ENCODE results near the gene H2BW2.
"Not testable (repeated sequence)": the region's sequence is repeated elsewhere in the genome, so short reads cannot be mapped to it uniquely, and the experiment has no call there.

Gene H2BW2

DNA sequence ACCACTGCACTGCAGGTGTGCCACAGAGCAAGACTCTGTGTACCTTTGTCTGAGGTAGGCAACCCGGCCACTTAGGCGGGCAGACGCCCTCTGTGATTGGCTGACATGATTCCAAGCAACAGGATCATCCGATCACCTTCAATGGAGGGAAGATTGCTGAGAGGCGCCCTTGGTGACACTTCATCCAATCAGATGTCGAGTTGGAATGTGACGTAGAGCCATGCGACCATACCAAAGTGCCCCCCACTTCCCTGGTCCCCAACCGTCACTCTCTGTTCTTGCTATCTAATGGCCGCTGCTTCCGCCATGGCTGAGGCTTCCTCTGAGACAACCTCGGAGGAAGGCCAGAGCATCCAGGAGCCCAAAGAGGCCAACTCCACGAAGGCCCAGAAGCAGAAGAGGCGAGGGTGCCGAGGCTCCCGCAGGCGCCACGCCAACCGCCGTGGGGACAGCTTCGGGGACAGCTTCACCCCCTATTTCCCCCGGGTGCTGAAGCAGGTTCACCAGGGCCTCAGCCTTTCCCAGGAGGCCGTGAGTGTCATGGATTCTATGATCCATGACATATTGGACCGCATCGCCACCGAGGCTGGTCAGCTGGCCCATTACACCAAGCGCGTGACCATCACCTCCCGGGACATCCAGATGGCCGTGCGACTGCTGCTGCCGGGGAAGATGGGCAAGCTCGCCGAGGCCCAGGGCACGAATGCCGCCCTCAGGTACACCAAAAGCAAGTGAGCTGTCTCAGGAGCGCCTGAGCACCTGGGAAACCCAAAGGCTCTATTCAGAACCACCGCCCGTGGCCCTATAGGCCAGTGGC lies at the start of gene H2BW2:
Gene H2BW2 (plus strand): TSS at position 268 of the 817 bp plus-strand sequence. CDS start 39 bp downstream, at position 307.
- DNase-seq = no peak

DNA sequence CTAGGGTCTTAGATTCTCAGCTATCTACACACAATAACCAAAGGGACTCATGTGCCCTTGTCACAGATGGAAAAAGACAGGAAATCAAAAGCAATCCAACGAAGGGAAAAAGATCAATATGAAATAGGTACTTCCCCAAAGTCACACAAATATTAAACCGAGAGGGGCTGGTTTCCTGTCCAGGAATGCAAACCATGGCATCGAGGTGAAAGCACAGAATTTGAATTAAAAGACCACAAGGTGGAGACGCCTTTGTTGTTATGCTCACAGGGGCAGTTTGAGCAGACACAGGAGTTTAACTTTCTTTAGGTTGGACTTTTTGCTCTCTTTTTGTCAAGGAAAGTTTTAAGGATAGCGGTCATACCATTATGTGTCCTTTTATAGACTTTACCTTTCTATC lies 40.5 kb upstream of the H2BW2 start:
- DNase-seq = no peak

DNA sequence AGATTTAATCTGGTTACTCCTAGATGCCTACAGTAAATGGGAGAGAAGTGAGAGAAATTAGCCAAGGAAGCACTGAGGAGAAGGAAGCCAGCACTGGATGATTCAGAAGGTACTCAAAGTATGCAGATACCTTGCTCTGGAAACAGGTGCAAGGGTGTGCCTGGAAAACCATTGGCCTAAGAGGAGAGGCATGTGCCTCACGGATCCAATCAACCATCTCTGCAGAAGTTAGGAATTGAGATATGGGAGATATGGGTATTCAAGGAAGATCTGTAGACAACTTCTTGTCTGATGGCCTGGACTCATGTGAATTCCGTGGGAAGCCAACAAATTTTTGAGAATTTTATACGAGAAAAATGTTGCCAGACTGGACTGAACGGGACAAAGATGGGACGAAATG lies 30.9 kb upstream of the H2BW2 start:
- no peak for DNase-seq

DNA sequence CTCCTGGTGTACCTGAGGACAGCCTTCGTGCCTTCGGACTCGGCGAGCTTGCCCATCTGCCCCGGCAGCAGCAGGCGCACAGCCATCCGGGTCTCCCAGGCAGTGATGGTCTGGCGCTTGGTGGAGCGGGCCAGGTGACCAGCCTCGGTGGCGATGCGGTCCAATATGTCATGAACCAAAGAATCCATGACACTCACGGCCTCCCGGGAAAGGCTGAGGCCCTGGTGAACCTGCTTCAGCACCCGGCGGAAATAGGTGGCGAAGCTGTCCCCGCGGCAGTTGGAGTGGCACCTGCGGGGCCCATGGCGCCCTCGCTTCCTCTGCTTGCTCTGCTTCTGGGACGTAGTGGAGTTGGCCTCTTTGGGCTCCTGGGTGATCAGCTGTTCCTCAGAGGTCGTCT lies 26.6 kb upstream of the H2BW2 start:
- DNase-seq = no peak

DNA sequence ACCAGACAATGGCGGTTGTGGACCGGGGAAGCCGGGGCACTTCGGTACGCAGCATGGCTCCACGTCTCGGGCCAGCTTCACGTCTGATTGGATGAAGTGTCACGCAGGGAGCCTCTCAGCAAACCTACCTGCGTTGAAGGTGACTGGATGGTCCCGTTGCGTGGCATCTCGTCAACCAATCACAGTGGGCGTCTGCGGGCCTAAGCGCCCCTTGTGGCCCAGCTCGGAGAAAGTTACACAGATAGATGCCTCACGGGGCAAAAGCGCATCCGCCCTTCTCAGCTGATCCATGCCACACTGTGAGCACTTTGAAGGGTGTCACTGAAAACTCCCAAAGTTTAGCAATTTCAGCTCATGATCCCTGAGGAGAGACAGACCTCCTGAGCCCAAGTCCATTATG lies 26.1 kb upstream of the H2BW2 start, which contains the start of gene H2BW1:
Gene H2BW1 (minus strand): TSS at position 103 of the 400 bp plus-strand sequence. CDS start 132 bp downstream, outside the sequence.
- no peak for DNase-seq

DNA sequence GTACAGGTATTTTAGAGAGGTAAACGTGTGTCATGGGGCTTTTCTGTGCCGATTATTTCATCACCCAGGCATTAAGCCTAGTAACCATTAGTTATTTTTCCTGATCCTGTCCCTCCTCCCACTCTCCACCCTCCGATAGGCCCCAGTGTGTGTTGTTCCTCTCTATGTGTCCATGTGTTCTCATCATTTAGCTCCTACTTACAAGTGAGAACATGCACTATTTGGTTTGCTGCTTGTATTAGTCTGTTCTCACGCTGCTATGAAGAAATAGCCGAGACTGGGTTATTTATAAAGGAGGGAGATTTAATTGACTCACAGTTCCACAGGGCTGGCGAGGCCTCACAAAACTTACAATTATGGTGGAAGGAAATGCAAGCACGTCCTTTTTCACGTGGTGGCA lies 24.2 kb upstream of the H2BW2 start:
- not testable (repeated sequence) for DNase-seq

DNA sequence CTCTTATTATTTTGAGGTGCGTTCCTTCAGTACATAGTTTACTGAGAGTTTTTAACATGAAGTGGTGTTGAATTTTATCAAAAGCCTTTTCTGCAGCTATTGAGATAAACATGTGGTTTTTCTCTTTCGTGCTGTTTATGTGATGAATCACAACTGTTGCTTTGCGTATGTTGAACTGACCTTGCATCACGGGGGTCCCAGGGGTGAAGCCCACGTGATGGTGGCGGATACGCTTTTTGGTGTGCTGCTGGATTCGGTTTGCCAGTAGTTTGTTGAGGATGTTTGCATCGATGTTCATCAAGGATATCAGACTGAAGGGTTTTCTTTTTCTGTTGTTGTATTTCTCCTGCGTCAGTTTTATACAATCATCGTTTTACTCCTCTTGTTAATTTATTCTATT lies 21.6 kb upstream of the H2BW2 start:
- DNase-seq = no peak

DNA sequence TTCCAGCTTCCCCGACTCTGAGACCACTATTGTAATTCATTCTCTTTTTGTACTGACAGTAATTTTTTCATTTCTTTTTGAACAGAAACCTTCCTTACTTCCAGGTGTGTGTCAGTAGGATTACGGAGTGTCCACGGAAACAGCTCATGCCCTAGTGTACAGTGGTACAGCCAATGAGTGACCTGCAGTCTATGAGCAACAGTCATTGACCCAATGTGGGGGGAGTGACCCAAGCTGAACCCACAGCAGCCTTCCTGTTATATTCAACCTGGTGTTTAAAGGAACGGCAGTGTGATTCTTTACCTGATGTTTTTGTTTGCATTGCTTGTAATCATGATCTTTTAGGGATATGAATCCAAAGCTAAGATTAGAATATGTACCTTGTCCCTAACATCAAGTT lies 1.2 kb downstream of the H2BW2 start:
- DNase-seq = no peak

DNA sequence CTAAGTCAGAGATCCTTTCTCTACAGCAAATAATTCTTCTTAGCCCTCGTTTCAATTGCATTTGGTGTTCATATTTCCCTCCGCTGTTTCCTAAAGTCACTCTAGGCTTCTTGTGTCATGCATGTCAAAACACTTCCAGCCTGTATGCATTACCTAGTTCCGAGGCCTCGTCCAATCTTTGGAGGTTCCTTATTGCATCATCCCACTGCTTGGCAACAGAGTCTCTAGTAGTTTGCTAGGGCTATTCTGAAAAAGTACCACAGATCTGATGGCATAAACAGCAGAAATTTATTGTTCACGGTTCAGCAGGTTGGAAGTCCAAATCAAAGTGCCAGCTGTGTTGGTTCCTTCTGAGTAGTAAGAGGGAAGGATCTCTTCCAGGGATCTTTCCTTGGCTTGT lies 5.9 kb downstream of the H2BW2 start:
- no peak for DNase-seq

DNA sequence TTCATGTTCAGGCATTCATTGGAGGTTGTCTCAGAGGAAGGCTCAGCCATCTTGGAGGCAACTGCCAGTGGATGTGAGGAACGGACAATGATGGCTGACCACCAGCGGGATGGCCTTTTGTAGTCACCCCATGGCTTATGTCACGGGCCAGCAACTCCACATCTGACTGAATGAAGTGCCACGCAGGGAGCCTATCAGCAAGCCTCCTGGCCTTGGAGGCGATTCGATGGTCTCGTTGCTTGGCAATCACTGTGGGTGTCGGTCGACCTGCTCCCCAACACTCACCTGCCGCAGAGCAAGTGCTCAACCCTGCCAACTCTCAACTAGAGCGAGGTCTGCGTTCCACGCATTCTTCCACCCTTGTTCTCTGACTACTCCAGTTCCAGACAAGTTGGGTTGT lies 7.4 kb downstream of the H2BW2 start:
- no peak for DNase-seq

DNA sequence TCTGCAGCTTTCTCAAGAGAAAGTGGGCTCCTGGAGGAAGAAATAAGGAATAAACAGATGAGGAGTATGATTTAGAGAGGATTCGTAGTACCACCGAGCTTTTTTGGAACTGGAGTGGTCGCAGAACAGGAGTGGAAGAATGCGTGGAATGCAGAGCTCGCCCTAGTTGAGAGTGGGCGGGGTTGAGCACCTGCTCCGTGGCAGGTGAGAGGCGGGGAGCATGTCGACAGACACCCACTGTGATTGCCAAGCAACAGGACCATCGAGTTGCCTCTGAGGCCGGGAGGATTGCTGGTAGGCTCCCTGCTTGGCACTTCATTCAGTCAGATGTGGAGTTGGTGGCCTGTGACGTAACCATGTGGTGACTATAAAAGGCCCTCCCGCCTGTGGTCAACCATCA lies 15.2 kb downstream of the H2BW2 start:
- not testable (repeated sequence) for DNase-seq

DNA sequence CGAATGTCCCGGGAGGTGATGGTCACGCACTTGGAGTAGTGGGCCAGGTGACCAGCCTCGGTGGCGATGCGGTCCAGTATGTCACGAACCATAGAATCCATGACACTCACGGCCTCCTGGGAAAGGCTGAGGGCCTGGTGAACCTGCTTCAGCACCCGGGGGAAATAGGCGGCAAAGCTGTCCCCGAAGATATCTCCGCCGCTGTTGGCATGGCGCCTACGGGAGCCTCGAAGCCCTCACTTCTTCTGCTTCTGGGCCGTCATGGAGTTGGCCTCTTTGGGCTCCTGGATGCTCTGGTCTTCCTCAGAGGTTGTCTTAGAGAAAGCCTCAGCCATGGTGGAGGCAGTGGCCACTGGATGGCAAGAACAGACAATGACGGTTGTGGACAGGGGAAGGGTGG lies 22.9 kb downstream of the H2BW2 start:
- DNase-seq = not testable (repeated sequence)

DNA sequence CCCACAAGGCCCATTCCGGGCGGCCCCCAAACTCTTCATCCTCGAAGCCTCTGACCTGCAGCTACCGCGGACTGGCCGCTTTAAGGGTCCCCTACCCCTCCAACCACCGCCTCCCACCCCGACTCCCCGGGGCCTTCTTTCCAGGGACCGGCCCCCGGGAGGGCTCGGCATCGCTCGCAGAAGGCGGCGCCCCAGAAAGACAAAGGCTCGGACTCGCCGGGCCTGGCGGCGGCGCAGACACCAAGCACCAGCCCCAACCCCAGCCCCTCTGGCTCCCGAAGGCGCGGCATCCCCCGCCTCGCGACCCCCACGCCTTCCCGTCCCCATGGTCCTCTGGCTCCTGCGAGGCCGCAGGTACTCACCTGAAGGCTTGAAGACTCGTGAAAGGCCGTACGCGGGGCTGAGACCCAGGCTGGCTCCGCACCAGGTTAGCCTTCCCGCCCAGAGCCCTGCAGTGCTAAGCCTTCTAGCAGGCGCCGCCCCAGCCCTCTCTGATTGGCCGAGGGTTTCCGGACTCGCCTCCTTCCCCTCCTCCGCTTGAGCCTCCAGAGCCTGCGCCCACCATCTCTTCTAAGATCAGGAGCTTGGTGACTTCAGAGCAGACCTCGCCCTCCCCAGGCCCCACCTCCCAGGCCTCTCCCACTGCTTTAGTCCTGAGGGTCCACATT lies 36.2 kb downstream of the H2BW2 start, which contains the start of gene TMSB15C:
Gene TMSB15C (minus strand): TSS at position 459 of the 668 bp plus-strand sequence.
- not testable (repeated sequence) for DNase-seq

DNA sequence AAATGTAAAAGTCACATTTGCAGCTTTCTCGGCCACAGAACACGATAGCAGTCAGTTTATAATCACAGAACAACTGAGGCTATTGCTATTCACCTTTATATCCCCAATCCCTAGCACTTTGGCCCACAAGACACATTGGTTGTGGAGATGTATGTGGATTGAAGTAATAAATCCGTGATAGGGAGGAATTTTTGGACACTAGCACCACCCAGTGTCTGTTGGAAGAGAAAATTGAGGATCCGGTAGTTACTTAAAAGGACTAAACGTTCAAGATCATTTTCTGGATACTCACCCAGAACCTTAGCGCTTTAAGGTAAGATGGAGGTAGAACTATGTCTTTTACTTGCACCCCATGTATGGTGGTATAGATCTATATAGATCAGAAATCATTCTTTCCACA lies 38.1 kb downstream of the H2BW2 start:
- DNase-seq = not testable (repeated sequence)

DNA sequence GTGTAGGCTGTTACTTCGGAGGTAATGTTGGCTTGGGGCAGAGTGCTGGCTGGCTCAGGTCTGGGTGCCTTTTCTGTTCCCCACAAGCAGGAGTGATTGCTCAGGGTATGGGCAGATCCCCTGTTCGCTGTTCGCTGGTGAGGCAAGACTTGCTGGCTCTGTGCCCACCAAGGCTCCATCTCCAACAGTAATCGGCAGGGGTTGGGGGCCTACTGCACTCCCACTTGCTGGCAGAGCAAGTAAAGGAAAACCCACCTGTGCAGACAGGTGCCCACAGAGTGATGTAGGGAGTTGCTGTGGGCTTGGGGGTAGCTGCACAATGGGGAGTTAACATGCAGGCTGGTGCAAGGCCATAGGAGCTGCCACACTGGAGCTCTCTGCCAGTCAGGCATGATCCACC lies 44.3 kb downstream of the H2BW2 start:
- no peak for DNase-seq

DNA sequence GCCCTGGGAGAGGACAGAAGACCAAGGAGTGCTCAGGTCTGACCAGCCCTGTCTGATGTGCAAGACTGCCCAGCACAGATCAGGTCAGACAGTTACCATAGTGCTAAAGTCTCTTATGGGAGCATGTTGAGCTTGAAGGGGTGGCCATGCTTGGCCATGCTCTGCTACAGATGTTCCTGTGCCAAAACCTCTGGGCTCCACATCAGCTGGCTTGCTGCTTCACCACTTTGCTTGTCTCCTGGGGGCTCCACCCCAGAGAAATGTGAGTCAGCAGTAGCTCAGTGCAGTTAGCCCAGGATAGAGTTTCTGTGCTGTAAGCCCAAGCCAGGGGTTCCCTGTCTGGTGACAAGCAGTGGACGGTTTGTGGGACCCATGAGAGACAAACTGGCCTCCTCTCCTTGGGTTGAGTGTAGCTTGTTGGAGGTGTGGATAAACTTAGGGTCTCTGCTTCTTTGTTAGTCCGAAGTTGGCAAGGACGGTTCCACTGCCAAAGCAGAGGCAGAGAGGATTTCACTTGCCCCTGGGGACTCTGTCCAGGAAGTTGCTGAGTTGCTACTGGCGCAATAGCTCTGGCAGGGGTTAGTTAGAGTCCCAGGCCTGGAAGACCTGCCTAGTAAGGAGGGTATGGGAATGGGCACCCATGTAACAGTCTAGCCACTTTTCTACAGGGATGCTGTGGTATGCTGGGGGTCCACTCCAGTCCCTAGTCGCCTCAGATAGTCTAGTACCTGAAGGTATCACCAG lies 45.0 kb downstream of the H2BW2 start:
- DNase-seq = no peak

DNA sequence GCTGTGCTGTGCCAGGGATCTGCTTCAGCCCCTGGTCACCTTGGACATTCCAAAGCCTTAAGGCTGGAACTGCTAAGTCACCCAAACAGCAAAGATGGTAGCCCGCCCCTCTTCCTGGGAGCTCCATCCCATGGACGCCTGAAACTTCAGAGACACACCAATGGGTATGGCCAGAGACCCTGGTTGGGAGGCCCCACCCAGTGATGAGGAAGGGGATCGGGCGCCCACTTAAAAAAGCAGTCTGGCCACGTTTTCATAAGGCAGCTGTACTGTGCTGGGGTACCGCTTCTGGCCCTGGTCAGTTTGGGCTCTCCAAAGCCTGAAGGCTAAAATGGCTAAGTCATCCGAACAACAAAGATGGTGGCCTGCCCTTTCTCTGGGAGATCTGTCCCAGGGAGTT lies 45.7 kb downstream of the H2BW2 start:
- DNase-seq = no peak

DNA sequence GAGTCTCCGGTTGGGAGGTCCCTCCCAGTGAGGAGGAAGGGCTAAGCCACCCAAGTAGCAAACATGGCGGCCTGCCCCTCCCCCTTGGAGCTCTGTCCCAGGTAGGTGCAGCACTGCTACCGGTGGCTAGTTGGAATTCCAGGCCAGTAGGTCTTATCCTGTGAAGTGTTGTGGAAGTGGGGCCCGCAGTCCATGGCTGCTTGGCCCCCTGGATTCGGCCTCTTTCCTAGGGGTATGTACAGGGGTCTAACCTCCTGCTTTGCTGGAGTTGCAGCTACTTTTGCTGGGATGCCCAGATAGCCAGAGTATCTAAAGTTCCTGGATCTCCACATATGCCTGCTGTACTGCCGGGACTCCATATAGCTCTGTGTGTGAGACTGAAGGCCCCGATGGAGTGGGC lies 46.2 kb downstream of the H2BW2 start:
- DNase-seq = no peak
